ENCODE results near the gene DNAJC28.
A peak's percentile ranks its signal among the peaks of the same experiment; 100 is the strongest.
"Not testable (repeated sequence)": the region's sequence is repeated elsewhere in the genome, so short reads cannot be mapped to it uniquely, and the experiment has no call there.

DNAJC28 gene

GRCh38 chr21:33491373-33492102 is at the start of gene DNAJC28:
TSS of gene DNAJC28 (minus strand) at chr21:33491716. CDS start at chr21:33489393, 2,323 bp downstream.
- DNase-seq (ENCODE audit: low read depth in 1 of 2, low spot score in 1 of 2), result peak; percentile 85 to 91

GRCh38 chr21:33541105-33541711 is 49.7 kb upstream of the DNAJC28 start:
- DNase-seq (ENCODE audit: low read depth in 1 of 2, low spot score in 1 of 2), result no peak

GRCh38 chr21:33540711-33541104 is 49.2 kb upstream of the DNAJC28 start:
- no peak for DNase-seq (ENCODE audit: low read depth in 1 of 2, low spot score in 1 of 2)

GRCh38 chr21:33539616-33540015 is 48.1 kb upstream of the DNAJC28 start:
- no peak for DNase-seq (ENCODE audit: low read depth in 1 of 2, low spot score in 1 of 2)

DNA sequence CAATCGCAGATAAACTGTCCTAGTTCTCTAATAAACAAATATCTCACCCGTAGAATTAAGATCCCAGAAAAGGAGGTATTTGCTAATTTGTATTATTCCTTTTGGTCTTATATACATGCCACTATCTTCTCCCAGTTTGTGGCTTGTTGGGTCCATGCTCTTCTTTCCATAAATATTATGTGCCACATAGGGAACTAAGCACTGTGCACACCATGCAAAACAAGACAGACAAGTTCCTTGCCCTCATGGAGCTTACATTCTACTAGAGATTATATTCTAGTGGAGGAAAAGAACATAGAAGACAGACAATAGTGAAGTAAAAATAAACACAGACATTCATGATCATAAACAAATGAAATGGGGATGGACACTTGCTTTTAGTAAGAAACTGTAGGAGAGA is 45.7 kb upstream of the DNAJC28 start:
- no peak for DNase-seq (ENCODE audit: low read depth in 1 of 2, low spot score in 1 of 2)

- no peak for DNase-seq (ENCODE audit: low read depth in 1 of 2, low spot score in 1 of 2)
Observed at GRCh38 chr21:33531007-33531406, 39.5 kb upstream of the DNAJC28 start.

DNA sequence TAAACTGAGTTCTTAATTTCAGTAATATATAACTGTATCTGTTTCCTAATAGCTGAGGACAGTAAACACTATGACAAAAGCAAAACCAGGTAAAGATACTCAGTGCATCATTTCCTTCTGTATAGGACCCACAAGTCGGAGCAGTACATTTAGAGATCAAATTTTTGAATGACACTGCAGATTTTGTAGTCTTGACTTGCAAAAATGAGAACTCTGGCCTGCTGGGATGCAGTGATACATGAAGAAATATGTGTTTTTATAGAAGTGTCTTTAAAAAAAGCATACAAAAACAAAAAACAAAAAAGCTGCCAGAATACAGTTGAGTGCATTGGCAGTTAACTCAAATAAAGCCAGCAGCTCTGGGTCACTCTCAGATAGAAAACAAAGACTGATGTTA is 31.4 kb upstream of the DNAJC28 start:
- DNase-seq (ENCODE audit: low read depth in 1 of 2, low spot score in 1 of 2), result no peak

DNA sequence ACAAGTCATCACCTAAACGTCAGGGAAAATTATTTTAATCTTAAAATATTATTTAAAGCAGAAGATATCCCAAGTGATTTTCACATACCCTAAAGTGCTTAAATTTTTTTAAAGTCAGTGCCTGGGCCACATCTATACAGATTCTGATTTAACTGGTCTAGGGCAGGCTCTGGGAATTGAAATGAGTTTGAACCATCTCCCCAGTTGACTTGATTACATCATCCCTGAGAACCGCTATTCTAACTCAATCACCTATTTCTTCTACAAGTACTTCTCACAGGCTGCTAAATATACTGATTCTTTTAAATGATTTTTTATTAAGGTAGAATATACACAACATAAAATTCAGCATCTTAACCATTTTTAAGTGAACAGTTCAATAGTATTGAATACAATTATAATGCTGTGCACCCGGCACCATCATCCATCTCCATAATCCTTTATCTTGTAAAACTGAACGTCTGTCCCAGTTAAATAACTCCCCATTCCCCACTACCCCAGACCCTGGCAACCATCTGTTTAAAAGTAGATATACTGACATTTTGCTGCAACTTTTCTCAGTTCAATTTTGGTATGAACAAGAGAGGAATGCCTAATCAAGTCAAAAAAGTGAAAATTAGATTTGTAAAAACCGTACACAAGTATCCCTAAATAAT is 30.9 kb upstream of the DNAJC28 start:
- no peak for DNase-seq (ENCODE audit: low read depth in 1 of 2, low spot score in 1 of 2)

DNA sequence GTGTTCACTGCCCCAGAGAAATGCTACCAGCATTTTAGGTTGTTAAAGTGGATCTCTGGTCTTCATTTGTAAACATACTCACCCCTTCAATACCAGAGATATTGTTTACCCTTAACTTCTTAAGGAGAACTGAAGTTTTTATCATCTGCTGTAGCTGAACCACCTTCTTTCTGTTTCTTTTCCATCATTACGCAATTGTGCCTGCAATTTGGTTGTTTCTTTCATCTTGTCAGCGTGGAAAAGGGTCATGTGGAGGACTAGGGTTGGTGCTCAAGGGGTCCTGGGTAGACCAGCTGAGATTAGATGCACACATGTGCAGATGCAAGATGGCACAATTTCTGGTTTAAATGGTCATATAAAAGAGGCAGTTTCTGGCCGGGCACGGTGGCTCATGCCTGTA is 27.4 kb upstream of the DNAJC28 start:
- DNase-seq (ENCODE audit: low read depth in 1 of 2, low spot score in 1 of 2), result no peak

- no peak for DNase-seq (ENCODE audit: low read depth in 1 of 2, low spot score in 1 of 2)
Observed at GRCh38 chr21:33514229-33514628, 22.7 kb upstream of the DNAJC28 start.

GRCh38 chr21:33512481-33512880 is 21.0 kb upstream of the DNAJC28 start:
- no peak for DNase-seq (ENCODE audit: low read depth in 1 of 2, low spot score in 1 of 2)

GRCh38 chr21:33511639-33512038 is 20.1 kb upstream of the DNAJC28 start:
- DNase-seq (ENCODE audit: low read depth in 1 of 2, low spot score in 1 of 2), result no peak

DNA sequence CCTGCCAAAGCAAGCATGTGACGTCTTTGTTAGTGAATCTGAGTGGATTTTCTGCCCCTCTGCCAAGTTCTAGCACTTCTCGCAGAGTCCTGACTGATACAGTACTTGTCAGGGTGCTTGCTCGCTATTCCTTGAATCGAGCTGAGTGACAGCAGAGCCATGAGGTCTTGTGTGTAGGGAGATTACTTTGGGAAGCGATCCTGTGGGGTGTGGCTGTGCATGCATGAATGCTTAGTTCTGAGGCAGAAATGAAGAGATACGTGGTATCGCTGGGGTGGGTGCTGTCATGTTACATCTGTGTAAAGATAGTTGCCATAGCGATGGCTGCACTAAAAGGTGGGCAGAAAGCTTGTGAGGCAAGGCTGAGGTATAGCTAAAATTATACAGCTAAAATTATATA is 19.3 kb upstream of the DNAJC28 start:
- no peak for DNase-seq (ENCODE audit: low read depth in 1 of 2, low spot score in 1 of 2)

- DNase-seq (ENCODE audit: low read depth in 1 of 2, low spot score in 1 of 2), result not testable (repeated sequence)
Observed at GRCh38 chr21:33507003-33507402, 15.5 kb upstream of the DNAJC28 start.

DNA sequence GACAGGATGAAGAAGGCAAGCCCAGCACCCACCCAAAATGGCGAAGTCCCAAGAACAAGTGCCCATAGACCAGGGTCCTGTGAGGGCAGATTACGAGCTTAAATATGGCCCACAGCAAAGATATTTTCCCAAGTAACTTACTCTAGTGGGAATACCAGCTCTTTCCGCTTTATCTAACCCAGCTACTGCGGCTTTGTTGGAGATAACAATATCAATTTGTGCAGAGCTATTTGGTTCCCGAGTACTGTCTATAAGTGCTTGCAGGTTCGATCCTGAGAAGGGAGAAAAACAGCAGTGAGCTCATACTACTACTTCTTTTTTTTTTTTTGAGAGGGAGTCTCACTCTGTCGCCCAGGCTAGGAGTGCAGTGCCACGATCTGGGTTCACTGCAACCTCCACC is 14.3 kb upstream of the DNAJC28 start:
- DNase-seq (ENCODE audit: low read depth in 1 of 2, low spot score in 1 of 2), result no peak

DNA sequence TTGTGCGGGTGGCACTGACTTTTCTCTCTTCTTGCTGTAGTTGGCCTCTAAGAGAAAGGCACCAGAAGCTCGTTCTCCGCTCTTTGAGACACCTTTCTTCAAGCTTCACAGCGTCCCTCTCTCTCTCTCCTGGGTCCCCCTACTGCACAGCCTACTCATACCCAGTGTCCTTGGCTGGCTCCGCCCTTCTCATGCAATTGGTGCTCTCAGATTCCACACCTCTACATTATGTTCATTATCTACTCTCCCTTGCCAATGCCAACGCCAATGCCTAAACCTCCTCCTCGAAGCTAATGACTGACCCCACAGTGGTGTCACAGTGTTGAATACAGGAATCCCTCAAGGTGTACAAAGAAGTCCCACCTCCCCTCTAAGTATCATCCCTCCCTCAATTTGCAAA is 4.8 kb upstream of the DNAJC28 start:
- no peak for DNase-seq (ENCODE audit: low read depth in 1 of 2, low spot score in 1 of 2)

- no peak for DNase-seq (ENCODE audit: low read depth in 1 of 2, low spot score in 1 of 2)
Observed at GRCh38 chr21:33495743-33496142, 4.2 kb upstream of the DNAJC28 start.

DNA sequence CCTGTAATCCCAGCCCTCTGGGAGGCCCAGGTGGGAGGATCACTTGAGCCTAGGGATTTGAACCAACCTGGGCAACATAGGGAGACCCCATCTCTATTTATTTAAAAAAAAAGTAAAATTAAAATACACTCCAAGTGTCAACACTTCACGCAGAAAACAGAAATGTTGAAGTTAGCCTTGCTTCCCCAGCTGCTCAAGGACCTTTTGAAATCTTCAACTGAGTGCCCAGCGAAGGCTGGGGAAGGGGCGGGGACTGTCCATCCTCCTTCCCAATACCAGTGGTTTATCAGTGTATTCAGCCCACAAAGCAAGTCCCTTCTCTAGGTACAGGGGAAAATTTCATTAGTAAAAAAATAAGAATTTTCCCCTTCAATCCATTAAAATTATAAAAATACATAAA is 2.2 kb upstream of the DNAJC28 start:
- DNase-seq (ENCODE audit: low read depth in 1 of 2, low spot score in 1 of 2), result no peak

- no peak for DNase-seq (ENCODE audit: low read depth in 1 of 2, low spot score in 1 of 2)
Observed at GRCh38 chr21:33492571-33492970, 1.1 kb upstream of the DNAJC28 start.

DNA sequence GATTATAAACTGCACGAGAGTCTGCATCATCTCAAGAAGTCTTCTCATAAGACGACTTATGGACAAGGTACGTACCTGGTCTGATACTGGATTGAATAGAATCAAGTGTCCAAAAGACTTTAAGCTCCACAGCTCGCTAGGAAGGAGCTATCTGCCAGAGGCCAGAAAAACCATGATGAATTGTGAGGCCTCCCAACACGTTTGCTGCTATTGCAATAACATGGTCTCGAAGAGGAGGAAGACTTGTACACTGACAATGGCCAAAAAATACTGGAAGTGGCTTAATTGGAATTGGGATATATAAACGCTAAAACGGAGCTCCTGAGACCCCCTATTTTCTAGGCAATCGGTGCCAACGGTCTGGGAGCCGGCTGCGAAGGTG is 534 bp downstream of the DNAJC28 start:
- no peak for DNase-seq (ENCODE audit: low read depth in 1 of 2, low spot score in 1 of 2)

DNA sequence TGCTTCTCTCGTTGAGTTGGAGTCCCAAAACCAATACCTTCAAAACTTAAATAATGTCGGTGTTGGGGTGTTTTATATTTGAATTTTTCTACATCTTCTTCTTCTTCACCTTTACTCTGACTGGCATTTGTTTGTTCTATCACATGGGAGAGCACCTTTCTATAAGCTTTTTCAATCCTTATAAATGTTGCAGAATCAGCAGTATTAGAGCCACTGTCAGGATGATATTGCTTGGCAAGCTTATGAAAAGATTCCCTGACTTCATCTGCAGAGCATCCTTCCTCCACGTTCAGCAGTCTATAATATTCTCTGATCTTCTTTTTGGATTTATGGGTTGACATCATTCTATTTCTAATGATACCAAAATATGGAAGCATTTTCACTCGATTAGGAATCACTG is 2.6 kb downstream of the DNAJC28 start:
- no peak for DNase-seq (ENCODE audit: low read depth in 1 of 2, low spot score in 1 of 2)

- DNase-seq (ENCODE audit: low read depth in 1 of 2, low spot score in 1 of 2), result no peak
Observed at GRCh38 chr21:33487996-33488395, 3.5 kb downstream of the DNAJC28 start.
